Endodermal cell (in vitro differentiated cells): Measurements from ENCODE around the gene LRRC47. TPM values are rescaled to one million over a fixed set of nuclear protein-coding genes. Genes with fewer than 3 reads are reported as not detected.

Source experiments
- DNase-seq: peaks from one replicate; pipeline ENCODE4 v3.0.0-alpha.2; 2017
- H3K27ac ChIP-seq: 2 replicates; pipeline ENCODE4 v1.5.1; 2013; ENCODE audit warnings: mild to moderate bottlenecking, low read depth, low read length, moderate library complexity
- H3K27me3 ChIP-seq: 2 replicates; pipeline ENCODE4 v1.6.1; 2013; ENCODE audit warnings: mild to moderate bottlenecking, low read length, moderate library complexity; ENCODE audit not compliant: insufficient read depth, control insufficient read depth, poor library complexity, severe bottlenecking
- H3K36me3 ChIP-seq: 2 replicates; pipeline ENCODE4 v1.7.0; 2013; ENCODE audit warnings: mild to moderate bottlenecking, low read length, moderate library complexity; ENCODE audit not compliant: control insufficient read depth, insufficient read depth
- H3K4me1 ChIP-seq: one replicate; pipeline ENCODE4 v1.7.0; 2013; ENCODE audit warnings: low read length; ENCODE audit not compliant: control insufficient read depth, insufficient read depth
- H3K4me3 ChIP-seq: 2 replicates; pipeline ENCODE4 v1.5.1; 2013; ENCODE audit warnings: mild to moderate bottlenecking, low read length, moderate library complexity
- H3K9ac ChIP-seq: 2 replicates; pipeline ENCODE4 v1.6.1; 2013; ENCODE audit warnings: mild to moderate bottlenecking, low read length, moderate library complexity; ENCODE audit not compliant: poor library complexity, severe bottlenecking; ENCODE audit errors: extremely low read depth
- H3K9me3 ChIP-seq: 2 replicates; pipeline ENCODE4 v1.6.1; 2013; ENCODE audit warnings: mild to moderate bottlenecking, low read length, moderate library complexity; ENCODE audit not compliant: control insufficient read depth
- H3K27ac Mint-ChIP-seq: 2 replicates; pipeline ENCODE4 v1.8.0; 2020; ENCODE audit warnings: mixed read lengths
- H3K27me3 Mint-ChIP-seq: 2 replicates; pipeline ENCODE4 v1.8.0; 2021; ENCODE audit warnings: mild to moderate bottlenecking, mixed read lengths; ENCODE audit not compliant: insufficient read depth
- H3K36me3 Mint-ChIP-seq: 2 replicates; pipeline ENCODE4 v1.8.0; 2020; ENCODE audit warnings: low read depth, mixed read lengths
- H3K4me1 Mint-ChIP-seq: 2 replicates; pipeline ENCODE4 v1.8.0; 2020; ENCODE audit warnings: mixed read lengths
- H3K4me3 Mint-ChIP-seq: 2 replicates; pipeline ENCODE4 v1.8.0; 2020; ENCODE audit warnings: mild to moderate bottlenecking, moderate library complexity, mixed read lengths
- H3K9me3 Mint-ChIP-seq: 2 replicates; pipeline ENCODE4 v1.8.0; 2020; ENCODE audit warnings: mild to moderate bottlenecking, mixed read lengths
- WGBS, 2 experiments: methylation state at CpG; one replicate each; pipeline versions ENCODE4 v1.1.5 to v1.1.7; 2013; ENCODE audit warnings: missing lambda C conversion rate in 2 of 2, mixed read lengths in 1 of 2; ENCODE audit not compliant: insufficient coverage in 1 of 2, insufficient read length in 1 of 2; 5-methylcytosine and 5-hydroxymethylcytosine counted together
- total RNA-seq, 2 donors: library from RNA; stranded (reverse); fragmentation: NEBNext Ultra II Directional in 1 of 2; extraction: Animal tissue kit (Norgen Biotek cat#: 25700) in 1 of 2; gene quantifications; 2 replicates in 1 of 2; 3 replicates in 1 of 2; pipeline ENCODE4 v1.2.1, GENCODE V29; 2021
- TF ChIP-seq, protein P1 (sequence below): fragments of 200-600 bp; sonication (generic); conservative IDR thresholded peaks from 2 replicates; pipeline ENCODE4 v1.5.0; 2021; ENCODE audit warnings: antibody characterized with exemption, mild to moderate bottlenecking

LRRC47 gene
- total RNA-seq, 2 donors from 2014 or later = 49.9 to 59.7 TPM

DNA sequence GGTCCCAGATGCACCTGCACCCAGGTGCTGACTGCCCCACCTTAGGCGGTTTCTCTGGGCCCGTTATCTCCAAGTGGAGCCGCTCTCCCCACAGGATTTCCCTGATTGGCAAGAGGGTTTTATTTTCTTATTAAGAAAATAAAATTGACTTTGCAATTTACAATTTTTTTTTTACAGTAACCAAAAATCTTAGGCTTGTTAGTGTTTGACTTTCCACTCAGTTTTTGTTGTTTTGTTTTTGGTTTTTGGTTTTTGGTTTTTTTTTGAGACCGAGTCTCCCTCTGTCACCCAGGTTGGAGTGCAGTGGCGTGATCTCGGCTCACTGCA is 48.8 kb downstream of the LRRC47 start:
- peak overlapping the region; percentile 86 for H3K4me3 ChIP-seq
- no peak overlapping the region for H3K9ac ChIP-seq

DNA sequence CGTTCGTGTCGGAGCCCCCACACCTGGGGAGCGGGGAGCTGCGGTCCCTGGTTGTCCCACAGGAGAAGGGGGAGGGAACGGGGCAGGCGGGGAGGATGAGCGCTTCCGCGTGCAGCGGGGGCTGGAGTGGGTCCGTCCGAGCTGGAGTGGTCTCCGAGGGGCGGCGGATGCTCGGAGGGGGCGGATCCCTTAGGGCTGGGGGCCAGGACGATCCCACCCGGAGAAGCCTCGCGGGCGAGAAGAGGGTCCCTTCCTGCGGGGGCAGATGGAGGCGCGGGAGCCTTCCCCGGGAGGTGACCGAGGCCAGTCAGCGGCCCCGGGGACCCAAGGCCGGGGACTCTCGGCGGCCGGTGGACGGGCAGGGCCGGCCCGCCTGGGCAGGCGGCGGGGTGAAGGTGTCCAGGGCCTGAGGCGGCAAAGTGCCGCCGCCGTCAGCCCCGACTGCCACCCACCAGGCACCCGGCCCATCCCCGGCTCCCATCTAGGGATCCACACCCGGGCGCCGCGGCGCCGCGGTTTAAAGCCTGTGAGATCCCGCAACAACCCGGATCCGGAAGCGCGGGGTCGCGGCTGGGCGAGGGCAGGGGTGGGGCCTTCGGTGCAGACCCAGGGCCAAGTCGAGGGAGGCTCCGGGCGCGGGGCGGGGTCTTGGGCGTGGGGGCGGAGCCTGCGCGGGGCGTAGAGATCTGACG is 49.3 kb downstream of the LRRC47 start:
- 0% methylated on average over 16 to 73 of the region's 73 CpGs for WGBS, 2 experiments
- Mint-ChIP-seq H3K36me3 (peaks cover 25% of the 10 kb centered on the region), H3K4me1 (peaks cover 17% of the 10 kb centered on the region), H3K27ac (peak overlapping the region; percentile 86), H3K27me3 (peaks cover 21% of the 10 kb centered on the region), H3K9me3 (no peaks in the 10 kb centered on the region), H3K4me3 (peak overlapping the region; percentile 83)
- Histone ChIP-seq H3K9me3 (no peaks in the 10 kb centered on the region), H3K4me3 (peak overlapping the region; percentile 86), H3K36me3 (peaks cover 13% of the 10 kb centered on the region), H3K4me1 (peaks cover 10% of the 10 kb centered on the region), H3K27me3 (peaks cover 9% of the 10 kb centered on the region), H3K27ac (no peak overlapping the region), H3K9ac (peak overlapping the region; percentile 51)
- TF ChIP-seq, protein P1, sequence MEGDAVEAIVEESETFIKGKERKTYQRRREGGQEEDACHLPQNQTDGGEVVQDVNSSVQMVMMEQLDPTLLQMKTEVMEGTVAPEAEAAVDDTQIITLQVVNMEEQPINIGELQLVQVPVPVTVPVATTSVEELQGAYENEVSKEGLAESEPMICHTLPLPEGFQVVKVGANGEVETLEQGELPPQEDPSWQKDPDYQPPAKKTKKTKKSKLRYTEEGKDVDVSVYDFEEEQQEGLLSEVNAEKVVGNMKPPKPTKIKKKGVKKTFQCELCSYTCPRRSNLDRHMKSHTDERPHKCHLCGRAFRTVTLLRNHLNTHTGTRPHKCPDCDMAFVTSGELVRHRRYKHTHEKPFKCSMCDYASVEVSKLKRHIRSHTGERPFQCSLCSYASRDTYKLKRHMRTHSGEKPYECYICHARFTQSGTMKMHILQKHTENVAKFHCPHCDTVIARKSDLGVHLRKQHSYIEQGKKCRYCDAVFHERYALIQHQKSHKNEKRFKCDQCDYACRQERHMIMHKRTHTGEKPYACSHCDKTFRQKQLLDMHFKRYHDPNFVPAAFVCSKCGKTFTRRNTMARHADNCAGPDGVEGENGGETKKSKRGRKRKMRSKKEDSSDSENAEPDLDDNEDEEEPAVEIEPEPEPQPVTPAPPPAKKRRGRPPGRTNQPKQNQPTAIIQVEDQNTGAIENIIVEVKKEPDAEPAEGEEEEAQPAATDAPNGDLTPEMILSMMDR = no peak
- peak; percentile 98 for DNase-seq

More for the DNA sequence above, 48.8 kb downstream of the LRRC47 start:
- Mint-ChIP-seq H3K36me3 (peaks cover 21% of the 10 kb centered on the region), H3K27me3 (peaks cover 26% of the 10 kb centered on the region), H3K4me3 (peak overlapping the region; percentile 83), H3K9me3 (no peaks in the 10 kb centered on the region), H3K4me1 (peaks cover 17% of the 10 kb centered on the region), H3K27ac (no peak overlapping the region)
- Histone ChIP-seq H3K36me3 (peaks cover 8% of the 10 kb centered on the region), H3K9me3 (no peaks in the 10 kb centered on the region), H3K27me3 (peaks cover 9% of the 10 kb centered on the region), H3K27ac (no peak overlapping the region), H3K4me1 (peaks cover 10% of the 10 kb centered on the region)
- no peak for DNase-seq
- TF ChIP-seq, protein P1 = no peak
- WGBS, 2 experiments = 49% methylated on average over 6 of the region's 6 CpGs; no CpG with 5 or more reads in 1 of the 2 experiments

DNA sequence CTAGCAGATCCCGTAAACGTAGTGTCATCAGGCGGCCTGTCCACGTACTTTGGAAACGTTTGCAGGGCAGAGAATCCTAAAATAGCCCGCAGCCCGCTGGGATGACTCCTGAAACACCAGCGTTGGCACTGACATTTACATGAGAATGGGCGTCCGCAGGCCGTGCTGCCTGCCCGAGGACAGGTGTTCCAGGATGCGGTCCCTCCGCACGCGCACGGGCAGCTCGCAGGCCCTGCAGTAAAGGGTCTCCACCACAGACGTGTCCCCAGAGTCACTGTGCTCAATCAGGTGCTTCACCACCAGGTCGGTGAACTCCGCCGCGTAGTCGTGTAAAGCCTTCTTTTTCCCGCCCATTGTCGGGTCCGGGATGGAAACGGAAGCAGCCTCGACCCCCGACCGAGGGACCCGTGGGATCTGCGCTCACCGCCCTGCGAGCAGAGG is 49.9 kb downstream of the LRRC47 start:
- H3K9ac ChIP-seq = peak overlapping the region; percentile 51
- Mint-ChIP-seq H3K4me3 (peak overlapping the region; percentile 83), H3K27ac (peak overlapping the region; percentile 86), H3K9me3 (no peaks in the 10 kb centered on the region), H3K36me3 (peaks cover 31% of the 10 kb centered on the region), H3K27me3 (peaks cover 18% of the 10 kb centered on the region), H3K4me1 (peaks cover 17% of the 10 kb centered on the region)
- 7 to 10% methylated on average over 19 to 35 of the region's 35 CpGs for WGBS, 2 experiments
- H3K4me1 ChIP-seq = peaks cover 10% of the 10 kb centered on the region
- H3K9me3 ChIP-seq = no peaks in the 10 kb centered on the region
- H3K27me3 ChIP-seq = peaks cover 9% of the 10 kb centered on the region
- H3K36me3 ChIP-seq = peaks cover 19% of the 10 kb centered on the region
- TF ChIP-seq, protein P1 = no peak
- no peak overlapping the region for H3K27ac ChIP-seq
- peak overlapping the region; percentile 86 for H3K4me3 ChIP-seq
- peak; percentile 80 for DNase-seq
